CD1c-positive myeloid dendritic cell (primary cell): ENCODE results near the gene DIS3L2.
A peak's percentile ranks its signal among the peaks of the same experiment; 100 is the strongest.
"Not testable (repeated sequence)": the region's sequence is repeated elsewhere in the genome, so short reads cannot be mapped to it uniquely, and the experiment has no call there.

Experiments used
- DNase-seq: peaks from one replicate; pipeline ENCODE4 v3.0.0-alpha.2; 2016; ENCODE audit errors: extremely low spot score

Gene DIS3L2

DNA sequence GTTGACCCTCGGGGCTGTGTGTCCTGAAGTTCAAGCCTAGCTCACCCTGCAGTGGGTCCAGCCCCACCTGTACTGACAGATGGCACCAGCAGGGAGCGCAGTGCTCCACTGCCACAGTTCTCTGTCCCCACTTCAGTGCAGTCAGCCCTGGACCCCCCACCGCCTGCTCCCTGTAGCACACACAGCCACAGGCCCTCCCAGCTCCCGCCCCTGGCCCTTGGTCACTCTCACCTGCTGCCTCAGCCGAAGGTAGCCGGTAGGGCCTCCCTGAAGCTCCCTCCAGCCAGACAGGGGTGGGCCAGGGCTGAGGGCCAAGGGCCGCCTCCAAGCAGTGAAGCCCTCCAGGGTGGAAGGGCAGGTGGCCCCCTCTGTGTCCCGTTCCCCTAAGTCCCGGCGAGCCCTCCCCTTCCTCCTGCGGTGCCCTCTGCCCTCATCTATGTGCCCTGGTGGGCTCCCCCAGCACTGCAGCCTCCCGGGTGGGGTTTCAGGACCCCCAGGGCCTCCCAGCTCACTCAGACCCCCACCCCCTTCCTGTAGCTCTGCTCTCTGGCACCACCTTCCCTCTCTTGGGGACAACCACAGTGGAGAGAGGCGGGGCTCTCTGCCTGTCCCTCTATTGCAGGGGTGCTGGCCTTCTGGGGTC lies 406.2 kb downstream of the DIS3L2 start:
- no peak for DNase-seq

DNA sequence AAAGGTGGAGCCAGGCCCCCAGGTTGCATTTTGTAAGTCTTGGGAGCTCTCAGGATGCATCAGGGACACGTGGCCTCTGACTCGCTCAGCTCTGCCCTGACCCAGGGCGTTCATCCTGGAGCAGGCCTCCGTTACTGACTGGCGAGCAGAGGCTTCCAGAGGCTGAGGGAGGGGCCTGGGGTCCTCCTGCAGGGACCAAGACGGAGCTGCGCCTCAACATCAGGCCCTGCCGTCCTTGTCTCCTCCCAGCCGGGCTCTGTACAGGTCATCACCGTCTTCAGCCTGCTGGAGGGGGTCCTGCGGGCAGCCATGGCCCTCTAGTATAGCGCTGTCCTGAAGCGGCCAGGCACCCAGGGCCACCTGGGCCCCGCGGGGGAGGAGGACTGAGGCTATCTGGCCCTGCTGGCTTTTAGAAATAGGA lies 406.8 kb downstream of the DIS3L2 start:
- DNase-seq: no peak

DNA sequence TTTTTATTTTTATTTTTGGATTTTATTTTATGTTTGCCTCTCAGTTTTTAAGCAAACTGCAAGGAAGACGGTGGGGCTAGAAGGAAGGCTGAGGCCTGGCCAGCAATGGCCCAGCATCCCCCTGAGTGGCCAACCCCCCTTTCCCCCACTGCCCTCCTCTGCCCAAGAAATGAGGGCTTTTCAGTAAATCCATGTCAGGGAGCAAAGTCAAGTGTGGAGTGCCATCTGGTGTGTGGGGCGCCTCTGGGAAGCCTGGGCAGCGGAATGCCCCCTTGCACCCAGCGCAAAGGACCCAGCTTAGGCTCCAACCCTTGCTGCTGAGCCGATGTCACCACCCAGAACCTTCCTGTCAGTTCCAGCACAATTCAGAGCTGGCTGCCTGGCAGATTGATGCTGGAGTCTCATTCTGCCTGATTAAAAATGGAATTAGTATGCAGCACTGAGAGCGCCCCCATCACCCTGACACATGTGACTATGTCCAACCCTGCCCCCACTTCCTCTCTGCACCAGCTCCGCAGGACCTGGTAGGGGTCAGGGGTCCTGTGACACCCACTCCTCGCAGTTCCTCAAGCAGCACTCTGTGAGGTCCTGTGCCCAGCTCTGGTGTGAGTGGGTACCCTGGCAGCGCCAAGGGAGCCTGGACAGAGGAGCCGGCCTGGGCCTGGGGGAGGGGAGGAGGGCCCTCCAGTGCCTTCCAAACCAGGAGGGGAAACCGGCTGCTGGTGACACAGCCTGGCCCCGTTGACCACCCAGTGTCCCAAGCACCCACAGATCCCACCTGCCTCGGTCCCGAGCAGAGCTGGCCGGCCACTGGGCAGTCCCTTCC lies 407.8 kb downstream of the DIS3L2 start:
- DNase-seq: peak; percentile 33

DNA sequence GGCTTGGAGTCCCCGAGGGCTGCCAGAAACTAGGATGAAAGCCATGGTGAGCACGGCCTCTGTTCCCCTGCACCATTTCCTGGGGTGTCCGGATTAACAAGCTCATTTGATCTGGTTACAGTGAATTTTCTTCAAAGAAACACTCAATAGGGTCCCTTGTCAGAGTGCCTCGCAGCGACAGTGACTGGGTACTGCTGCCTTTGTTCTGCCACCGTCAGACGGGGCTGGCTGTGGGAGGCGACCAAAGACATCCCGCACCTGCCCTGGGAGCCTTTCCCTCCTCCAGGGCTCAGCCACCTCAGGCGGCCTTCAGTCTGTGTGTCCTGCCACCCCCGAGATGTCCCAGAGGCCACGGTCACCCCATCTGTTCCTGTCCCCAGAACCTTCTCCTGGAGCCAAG lies 408.5 kb downstream of the DIS3L2 start:
- DNase-seq: not testable (repeated sequence)

DNA sequence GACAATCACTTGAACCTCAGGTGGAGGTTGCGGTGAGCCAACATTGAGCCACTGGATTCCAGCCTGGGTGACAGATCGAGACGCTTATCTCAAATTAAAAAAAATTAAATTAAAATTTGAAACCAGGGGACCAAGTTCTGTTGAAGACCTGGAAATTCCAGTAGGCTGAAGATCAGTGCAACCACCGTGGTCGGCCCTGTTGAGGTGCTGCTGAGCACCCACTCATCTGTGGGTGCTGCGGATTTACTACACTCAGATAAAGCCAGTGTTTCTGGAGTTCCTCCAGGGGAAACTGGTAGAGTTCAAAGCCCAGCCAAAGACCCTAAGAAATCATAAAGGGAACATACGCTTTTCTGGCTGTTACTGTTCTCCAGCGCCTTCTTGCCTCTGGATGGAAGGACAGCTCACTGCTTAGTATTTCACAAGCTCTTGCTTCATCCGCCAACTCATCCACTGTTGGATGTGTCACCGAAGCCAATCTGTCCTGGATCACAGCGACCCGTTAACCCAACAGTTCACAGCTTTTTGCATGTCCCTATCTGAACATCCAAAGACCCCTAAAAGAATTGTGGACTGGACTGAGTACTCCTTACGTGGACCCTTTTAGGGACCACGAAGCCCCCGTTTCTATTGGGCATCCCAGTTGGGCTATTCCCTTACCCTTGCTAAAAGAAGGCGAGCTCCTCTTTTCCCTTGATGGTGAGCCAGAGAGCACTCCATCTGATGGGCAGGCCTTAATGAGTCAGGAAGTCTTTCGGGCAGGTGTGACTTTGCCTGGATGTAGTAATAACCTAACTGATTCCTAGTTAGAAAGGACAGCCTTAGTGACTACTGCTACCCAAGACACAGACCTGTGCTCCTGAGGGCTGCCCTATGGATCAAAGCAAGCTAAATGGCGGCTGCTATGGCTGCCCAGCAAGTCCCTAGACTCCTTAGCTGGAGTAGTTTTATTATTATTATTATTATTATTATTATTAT lies 411.0 kb downstream of the DIS3L2 start:
- peak; percentile 62 for DNase-seq

DNA sequence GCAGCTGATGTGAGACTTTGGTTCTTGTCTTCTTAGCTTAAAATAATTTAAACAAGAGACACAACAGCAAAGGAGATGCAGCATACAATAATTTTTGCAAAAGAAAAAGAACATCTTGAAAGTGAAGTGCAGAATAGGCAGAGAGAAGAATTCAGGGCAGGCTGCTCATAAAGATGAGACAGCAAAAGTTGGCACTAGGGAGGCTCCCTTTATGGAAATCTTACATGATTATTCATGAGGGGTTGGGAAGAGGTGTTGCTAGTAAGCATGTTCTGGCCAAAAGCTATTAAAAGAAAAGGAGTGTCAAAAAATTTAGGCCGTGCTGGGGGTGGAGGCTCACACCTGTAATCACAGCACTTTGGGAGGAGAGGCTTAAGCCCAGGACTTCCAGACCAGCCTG lies 412.8 kb downstream of the DIS3L2 start:
- DNase-seq: no peak

DNA sequence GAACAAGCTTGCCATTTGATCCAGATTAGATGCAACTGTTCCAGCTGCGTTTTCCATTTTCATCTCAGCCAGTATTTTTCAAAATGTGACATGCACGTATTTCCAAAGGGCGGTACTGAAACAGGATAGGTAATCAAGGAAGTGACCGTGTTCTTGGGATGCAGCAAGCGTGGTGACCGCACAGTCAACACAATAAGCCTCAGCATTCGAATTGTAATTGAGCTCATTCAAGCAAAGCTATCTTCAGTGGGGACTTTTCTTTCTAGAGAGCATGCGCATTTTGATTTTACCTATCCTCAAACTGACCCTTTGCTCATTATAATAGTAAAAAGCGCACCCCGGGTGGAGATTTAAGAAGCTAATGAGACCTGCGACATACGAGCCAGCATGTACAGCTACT lies 413.7 kb downstream of the DIS3L2 start:
- no peak for DNase-seq

DNA sequence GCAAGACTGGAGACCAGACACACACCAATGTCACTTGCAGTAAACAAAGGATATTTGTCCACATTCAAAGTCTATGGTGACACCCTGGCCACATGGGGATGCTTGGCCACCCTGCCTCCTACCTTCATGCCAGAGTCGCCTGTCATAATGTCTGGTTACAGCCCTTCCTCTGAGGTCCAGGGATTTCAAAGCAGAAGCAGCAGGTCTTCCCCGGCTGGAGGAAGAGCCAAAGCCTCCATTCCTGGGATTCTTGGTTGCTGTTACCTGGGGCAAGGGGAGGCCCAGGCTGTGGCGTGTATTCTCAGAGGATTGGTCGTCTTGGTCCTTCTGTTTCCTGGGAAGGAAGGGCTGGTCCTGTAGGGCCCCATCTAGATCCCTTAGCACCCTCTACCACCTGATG lies 414.7 kb downstream of the DIS3L2 start:
- no peak for DNase-seq

DNA sequence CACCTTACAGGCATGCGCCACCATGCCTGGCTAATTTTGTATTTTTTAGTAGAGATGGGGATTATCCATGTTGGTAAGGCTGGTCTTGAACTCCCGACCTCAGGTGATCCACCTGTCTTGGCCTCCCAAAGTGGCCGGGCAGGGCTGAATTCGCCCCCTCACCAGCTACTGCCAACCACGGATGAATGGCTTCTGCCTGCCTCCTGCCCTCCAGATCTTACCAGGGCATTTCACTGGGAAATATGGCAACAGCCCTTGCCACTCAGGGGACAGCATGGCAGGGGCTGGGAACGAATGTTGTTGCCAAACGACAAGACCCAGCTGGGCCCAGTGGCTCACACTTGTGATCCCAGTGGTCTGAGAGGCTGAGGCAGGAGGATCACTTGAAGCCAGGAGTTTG lies 415.2 kb downstream of the DIS3L2 start:
- DNase-seq: no peak

DNA sequence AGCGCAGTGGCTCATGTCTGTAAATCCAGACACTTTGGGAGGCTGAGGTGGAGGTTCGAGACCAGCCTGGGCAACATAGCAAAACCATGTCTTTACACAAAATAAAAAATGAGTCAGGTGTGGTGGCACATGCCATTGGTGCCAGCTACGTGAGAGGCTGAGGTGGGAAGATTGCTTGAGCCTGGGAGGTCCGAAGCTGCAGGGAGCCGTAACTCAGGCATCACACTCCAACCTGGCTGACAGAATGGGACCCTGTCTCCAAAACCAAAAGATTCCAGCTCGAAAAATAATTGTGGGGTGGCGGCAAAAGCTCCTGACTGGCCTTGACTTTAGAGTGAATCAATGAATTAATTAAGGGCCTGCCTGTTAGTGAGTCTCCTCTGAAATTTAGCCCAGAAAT lies 415.8 kb downstream of the DIS3L2 start:
- no peak for DNase-seq

DNA sequence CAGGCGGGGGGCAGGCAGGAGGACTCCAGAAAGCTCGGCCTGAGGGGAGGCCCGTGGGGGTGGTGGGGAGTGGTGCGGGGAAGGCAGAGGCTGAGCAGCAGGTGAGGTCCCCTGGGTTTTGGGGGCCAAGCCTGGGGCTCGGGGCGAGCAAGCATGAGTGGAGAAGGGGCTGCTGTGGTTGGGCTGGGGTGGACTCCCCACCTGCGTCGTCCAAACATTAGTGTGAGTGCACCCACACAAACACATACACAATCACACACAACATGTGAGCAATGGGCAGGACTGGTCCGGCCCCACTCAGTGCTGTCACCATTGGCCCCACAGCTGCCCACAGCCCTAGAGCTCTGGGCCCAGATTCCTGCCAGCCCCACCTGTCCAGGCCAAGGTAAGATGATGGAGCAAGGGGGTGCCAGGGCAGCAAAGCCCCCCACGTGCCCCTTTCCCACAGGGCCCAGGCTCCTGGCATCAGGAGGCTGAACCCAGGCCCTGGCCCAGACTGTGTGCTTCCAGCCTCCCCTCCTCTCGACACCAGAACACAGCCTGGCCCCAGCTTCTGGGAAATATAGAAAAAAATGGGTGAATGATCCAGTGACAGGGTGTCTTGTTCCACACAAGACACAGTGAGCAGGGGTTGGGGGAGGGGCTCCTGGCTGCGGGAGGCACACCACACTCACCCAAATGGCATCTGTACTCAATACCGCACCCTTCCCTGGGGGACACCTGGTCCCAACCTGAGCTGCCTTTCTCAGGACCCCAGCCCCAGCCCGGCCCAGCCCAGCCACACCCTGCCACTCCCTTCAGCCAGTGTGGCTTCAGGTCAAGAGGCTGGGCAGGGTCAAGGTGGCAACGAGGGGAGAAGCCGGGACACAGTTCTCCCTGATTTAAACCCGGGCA lies 416.6 kb downstream of the DIS3L2 start:
- no peak for DNase-seq

DNA sequence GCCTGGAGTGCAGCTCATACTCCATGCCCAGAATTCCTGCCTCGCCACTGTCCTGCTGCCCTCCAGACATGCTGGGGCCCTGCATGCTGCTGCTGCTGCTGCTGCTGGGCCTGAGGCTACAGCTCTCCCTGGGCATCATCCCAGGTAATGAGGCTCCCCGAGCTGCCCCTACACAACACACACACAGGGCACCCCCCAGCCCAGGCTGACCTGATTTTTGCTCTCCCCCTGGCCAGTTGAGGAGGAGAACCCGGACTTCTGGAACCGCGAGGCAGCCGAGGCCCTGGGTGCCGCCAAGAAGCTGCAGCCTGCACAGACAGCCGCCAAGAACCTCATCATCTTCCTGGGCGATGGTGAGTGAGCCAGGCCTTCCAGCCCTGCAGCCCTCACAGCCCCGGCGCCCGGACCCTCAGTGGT lies 417.2 kb downstream of the DIS3L2 start, which contains the start of gene ALPP:
TSS of gene ALPP (plus strand) at position 17 of the 417 bp plus-strand sequence. CDS start at position 69, 52 bp downstream.
- not testable (repeated sequence) for DNase-seq

DNA sequence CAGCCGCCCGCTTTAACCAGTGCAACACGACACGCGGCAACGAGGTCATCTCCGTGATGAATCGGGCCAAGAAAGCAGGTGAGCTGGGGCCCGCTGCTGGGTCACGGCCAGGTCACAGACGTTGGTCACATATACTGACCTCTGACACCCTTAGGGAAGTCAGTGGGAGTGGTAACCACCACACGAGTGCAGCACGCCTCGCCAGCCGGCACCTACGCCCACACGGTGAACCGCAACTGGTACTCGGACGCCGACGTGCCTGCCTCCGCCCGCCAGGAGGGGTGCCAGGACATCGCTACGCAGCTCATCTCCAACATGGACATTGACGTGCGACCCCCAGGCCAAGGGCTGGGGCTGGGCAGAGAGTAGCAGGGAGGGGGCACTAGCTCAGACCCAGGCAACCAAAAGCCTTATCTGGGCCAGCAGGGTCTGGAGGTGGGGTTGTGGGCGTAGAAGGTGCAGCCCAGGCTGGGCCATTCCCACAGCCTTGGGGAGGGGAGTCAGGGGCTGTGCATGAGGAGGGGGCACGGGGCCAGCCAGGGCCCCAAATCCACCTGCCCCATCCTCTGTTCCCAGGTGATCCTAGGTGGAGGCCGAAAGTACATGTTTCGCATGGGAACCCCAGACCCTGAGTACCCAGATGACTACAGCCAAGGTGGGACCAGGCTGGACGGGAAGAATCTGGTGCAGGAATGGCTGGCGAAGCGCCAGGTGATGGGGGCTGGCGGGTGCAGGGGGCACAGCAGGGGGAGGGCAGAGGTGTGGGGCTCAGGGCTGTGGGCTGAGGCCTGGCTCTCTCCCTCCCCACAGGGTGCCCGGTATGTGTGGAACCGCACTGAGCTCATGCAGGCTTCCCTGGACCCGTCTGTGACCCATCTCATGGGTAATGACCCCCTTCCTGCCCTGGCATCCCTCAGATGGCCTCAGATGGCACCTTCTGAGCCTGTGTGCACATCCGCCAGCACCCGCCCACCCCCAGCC lies 418.4 kb downstream of the DIS3L2 start:
- DNase-seq: not testable (repeated sequence)

DNA sequence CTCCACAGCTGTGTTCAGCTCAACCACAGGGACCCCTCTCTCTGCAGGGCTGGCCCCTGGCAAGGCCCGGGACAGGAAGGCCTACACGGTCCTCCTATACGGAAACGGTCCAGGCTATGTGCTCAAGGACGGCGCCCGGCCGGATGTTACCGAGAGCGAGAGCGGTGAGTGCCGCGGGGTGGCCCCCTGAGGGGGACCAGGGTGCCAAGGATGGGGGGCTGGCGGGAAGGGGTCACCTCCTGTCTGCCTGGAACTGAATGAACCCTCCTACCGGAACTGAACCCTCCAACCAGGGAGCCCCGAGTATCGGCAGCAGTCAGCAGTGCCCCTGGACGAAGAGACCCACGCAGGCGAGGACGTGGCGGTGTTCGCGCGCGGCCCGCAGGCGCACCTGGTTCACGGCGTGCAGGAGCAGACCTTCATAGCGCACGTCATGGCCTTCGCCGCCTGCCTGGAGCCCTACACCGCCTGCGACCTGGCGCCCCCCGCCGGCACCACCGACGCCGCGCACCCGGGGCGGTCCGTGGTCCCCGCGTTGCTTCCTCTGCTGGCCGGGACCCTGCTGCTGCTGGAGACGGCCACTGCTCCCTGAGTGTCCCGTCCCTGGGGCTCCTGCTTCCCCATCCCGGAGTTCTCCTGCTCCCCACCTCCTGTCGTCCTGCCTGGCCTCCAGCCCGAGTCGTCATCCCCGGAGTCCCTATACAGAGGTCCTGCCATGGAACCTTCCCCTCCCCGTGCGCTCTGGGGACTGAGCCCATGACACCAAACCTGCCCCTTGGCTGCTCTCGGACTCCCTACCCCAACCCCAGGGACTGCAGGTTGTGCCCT lies 419.9 kb downstream of the DIS3L2 start:
- not testable (repeated sequence) for DNase-seq

DNA sequence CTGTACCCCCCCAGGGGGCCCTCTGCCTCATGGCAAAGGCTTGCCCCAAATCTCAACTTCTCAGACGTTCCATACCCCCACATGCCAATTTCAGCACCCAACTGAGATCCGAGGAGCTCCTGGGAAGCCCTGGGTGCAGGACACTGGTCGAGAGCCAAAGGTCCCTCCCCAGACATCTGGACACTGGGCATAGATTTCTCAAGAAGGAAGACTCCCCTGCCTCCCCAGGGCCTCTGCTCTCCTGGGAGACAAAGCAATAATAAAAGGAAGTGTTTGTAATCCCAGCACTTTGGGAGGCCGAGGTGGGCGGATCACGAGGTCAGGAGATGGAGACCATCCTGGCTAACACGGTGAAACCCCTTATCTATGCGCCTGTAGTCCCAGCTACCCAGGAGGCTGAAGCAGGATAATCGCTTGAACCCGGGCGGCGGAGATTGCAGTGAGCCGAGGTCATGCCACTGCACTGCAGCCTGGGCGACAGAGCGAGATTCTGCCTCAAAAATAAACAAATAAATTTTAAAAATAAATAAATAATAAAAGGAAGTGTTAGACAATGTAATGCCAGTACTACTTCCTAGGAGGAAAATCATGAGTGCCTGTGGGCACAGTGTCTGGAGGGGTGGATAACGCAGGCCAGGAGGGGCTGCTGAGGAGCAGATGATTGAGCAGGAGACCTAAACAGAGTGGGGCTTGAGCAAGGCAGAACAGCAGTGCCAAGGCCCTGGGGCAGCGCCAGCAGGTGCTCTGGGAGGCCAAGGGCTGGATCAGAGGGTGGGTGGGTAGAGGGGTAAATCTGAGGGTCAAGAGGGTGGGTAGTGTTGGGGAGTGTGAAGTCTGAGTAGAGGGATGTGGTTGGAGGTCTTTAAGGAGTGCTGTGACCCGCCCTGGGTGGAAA lies 421.1 kb downstream of the DIS3L2 start:
- no peak for DNase-seq

DNA sequence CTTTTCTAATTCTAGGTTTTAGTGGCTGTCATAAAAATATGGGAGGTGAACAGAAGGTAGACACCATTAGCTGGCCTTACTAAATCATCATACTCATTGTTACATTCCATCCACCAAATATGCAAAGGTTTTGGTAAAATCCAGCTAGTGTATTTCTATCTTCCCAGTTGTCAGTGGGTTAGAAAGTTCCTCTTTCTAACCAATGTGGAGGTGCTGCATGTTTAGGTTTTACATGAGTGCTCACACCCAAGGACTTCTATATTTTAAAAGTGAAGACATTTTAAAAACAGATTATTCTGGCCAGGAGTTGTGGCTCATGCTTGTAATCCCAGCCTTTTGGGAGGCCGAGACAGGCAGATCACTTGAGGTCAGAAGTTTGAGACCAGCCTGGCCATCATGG lies 423.0 kb downstream of the DIS3L2 start:
- DNase-seq: no peak

DNA sequence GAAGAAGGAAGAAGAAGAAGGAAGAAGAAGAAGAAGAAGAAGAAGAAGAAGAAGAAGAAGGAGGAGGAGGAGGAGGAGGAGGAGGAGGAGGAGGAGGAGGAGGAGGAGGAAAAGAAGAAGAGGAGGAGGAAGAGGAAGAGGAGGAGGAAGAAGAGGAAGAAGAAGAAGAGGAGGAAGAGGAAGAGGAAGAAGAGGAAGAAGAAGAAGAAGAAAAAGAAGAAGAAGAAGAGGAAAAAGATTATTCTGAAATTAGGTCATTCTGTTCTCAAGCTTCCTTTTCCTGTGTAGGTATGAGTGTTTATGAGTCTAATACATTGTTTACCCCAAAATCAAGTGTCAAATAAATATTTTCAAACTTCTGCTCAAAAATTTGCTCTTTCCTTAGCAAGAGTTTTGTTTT lies 423.5 kb downstream of the DIS3L2 start:
- DNase-seq: not testable (repeated sequence)
